HG03025 (cell line): Measurements from ENCODE around the gene RIPK3.

Source experiments
- ATAC-seq: cut with Tn5 transposase; IDR thresholded peaks from one replicate; pipeline ENCODE4 v1.9.1; 2021; ENCODE audit warnings: mild to moderate bottlenecking, moderate library complexity; ENCODE audit not compliant: unreplicated experiment, low FRiP score

RIPK3 gene

GRCh38 chr14:24308342-24309124, 31.3 kb downstream of the RIPK3 start:
- no peak for ATAC-seq

GRCh38 chr14:24307575-24308341, 32.0 kb downstream of the RIPK3 start, which contains the start of gene CIDEB:
CIDEB (minus strand) TSS chr14:24307977; CDS start chr14:24307858, 119 bp downstream.
- no peak for ATAC-seq

GRCh38 chr14:24307156-24307574, 32.6 kb downstream of the RIPK3 start:
- ATAC-seq, result no peak

DNA sequence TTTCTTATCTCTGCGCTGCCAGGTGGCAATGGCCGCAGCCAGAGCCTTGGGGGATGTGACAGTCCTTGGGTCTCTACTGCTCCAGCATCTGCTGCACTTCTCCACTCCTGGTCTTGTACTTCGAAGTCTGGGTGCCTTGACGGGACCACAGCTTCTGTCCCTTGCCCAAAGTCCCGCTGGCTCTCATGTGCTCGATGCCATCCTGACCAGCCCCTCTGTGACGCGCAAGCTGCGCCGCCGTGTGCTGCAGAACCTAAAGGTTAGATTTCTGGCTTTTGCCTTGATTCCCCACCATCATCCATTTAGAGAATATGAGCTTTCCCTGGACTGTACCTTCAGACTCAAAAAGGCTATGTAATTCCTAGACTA, 35.8 kb downstream of the RIPK3 start:
- no peak for ATAC-seq

- no peak for ATAC-seq
Measured at GRCh38 chr14:24300326-24300980, 39.3 kb downstream of the RIPK3 start.

- ATAC-seq, result peak; percentile 71
Measured at GRCh38 chr14:24299255-24300191, 40.3 kb downstream of the RIPK3 start, which contains the start of the genes DHRS1 and NOP9. DHRS1 (minus strand) TSS chr14:24299780; CDS start chr14:24299106, 674 bp downstream. NOP9 (plus strand) TSS chr14:24299850; CDS start chr14:24299955, 105 bp downstream.

DNA sequence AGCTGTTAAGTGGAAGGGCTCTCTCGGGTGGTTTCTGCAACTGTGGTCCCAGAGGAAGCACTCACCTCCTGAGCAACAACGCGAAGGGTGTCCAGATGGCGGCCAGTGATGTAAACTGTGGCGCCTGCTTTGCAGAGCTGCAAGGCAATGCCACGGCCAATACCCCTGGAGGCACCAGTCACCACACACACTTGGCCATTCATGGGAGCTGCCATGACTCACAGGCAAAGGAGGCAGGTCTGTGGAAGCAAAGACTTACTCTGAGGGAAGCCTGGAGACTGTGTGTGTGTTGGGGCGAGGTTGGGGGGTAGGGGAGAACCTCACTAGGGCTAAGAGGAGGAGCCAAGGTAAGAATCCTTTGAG, 40.9 kb downstream of the RIPK3 start:
- ATAC-seq, result no peak

DNA sequence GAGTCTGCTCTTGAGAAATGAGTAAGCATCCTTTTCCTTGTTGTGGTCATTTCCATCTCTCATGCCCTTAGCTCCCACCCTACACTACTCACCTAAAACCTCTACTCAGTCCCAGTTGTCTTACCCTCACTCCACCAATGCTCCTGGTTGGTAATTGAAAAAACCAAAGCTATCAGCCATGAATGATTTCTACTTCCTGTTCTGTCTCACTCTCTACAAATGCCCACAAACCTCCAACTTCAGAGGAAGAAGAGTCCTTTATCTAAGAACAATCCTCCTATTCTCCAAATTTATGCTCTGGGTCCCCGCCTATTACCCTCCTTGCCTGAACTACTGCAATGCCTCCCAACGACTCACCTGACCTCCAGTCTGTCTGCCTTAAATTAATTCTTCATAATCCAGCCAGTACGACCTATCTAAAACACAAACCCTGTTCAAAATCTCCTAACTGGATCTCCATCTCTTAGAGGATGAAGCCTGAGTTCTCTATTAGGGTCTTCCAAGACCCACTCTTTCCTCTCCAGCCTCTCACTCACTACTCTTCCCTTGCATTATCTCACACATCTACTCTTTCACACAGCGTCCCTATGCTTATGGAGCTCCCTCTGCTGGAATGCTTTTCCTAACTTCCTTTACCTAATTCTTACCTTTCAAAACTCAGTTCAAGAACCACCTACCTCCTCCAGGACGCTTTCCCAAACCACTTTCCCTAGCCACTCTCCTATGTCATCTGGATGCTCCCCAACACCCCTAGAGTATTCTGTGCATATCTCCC, 42.4 kb downstream of the RIPK3 start:
- no peak for ATAC-seq

GRCh38 chr14:24296341-24297157, 43.2 kb downstream of the RIPK3 start:
- ATAC-seq, result no peak

GRCh38 chr14:24293525-24293924, 46.3 kb downstream of the RIPK3 start:
- ATAC-seq, result no peak

- no peak for ATAC-seq
Measured at GRCh38 chr14:24292118-24292807, 47.5 kb downstream of the RIPK3 start.

GRCh38 chr14:24291446-24292117, 48.2 kb downstream of the RIPK3 start:
- no peak for ATAC-seq

DNA sequence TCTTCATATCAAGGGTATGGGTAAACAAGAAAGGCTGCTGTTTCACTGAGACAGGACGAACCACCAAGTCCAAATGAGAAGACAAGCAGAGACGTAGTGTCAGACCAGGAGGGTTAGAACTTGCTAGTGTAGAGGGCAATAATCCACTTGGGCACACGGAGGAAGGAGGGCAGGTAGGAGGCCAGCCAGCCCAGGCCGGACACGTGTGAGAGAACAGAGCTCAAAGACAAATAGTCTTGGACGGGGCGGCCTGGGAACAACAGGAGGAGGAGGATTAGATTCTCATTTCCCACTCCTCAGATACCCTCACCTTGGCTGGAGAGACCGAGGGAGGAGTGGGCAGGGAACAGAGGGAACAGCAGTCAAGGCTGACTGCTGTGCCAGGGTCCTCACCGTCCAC, 49.0 kb downstream of the RIPK3 start:
- no peak for ATAC-seq

- ATAC-seq, result no peak
Measured at GRCh38 chr14:24289649-24290280, 50.0 kb downstream of the RIPK3 start.

- ATAC-seq, result no peak
Measured at GRCh38 chr14:24286996-24287395, 52.8 kb downstream of the RIPK3 start.
